RCC 7860 (cell line): ENCODE results near the gene RRAGC.

ENCODE experiments used
- DNase-seq: peaks from one replicate; pipeline ENCODE4 v3.0.0-alpha.2; 2015; ENCODE audit warnings: low spot score
- FAIRE-seq: peaks from 2 replicates; lab custom pipeline; 2012; peaks lifted over from hg19 to GRCh38; lab: Jason Lieb, UNC

RRAGC gene, protein sequence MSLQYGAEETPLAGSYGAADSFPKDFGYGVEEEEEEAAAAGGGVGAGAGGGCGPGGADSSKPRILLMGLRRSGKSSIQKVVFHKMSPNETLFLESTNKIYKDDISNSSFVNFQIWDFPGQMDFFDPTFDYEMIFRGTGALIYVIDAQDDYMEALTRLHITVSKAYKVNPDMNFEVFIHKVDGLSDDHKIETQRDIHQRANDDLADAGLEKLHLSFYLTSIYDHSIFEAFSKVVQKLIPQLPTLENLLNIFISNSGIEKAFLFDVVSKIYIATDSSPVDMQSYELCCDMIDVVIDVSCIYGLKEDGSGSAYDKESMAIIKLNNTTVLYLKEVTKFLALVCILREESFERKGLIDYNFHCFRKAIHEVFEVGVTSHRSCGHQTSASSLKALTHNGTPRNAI

GRCh38 chr1:38859561-38860453 lies at the start of gene RRAGC:
Gene RRAGC (minus strand): TSS chr1:38859772. CDS start chr1:38859646, 126 bp downstream.
- DNase-seq (peak; percentile 93), FAIRE-seq (no peak)

GRCh38 chr1:38908821-38909220 lies 49.2 kb upstream of the RRAGC start:
- FAIRE-seq (no peak), DNase-seq (no peak)

DNA sequence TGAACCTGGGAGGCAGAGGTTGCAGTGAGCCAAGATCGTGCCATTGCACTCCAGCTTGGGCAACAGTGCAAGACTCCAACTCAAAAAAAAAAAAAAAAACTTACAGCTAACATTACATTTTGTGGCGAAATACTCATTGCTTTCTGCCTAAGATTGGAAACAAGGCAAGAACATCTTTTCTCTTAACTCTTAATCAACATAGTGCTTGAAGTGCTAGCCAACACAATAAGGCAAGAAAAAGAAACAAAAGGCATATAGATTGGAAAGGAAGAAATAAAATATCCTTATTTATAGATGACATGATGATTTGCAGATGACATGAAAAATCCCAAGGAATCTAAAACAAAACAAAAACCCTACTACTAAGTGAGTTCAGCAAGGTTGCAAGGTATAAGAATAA lies 46.4 kb upstream of the RRAGC start:
- FAIRE-seq, result no peak
- DNase-seq, result no peak

DNA sequence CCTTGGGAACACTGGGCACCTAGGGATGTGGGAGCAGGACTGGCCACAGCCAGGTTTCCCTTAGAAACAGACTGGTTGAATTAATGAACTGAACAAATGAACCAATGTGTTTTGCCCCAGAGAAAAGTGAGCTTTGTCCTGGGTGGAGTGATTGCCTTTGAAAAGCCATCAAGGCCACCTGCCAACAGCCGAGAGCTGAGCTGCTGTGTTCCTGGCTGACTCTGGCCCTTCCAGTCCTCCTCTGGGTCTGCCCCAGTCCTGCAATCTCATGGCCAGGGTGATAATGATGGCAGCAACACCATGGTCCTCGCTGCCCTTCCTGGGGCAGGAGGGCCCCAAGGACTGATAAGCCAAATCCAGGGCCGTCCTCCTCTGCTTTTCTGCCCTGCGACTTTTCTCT lies 40.0 kb upstream of the RRAGC start:
- no peak for FAIRE-seq
- DNase-seq, result no peak

GRCh38 chr1:38898653-38899230 lies 39.2 kb upstream of the RRAGC start:
- DNase-seq, result no peak
- no peak for FAIRE-seq

GRCh38 chr1:38896169-38896568 lies 36.6 kb upstream of the RRAGC start:
- DNase-seq (no peak), FAIRE-seq (no peak)

DNA sequence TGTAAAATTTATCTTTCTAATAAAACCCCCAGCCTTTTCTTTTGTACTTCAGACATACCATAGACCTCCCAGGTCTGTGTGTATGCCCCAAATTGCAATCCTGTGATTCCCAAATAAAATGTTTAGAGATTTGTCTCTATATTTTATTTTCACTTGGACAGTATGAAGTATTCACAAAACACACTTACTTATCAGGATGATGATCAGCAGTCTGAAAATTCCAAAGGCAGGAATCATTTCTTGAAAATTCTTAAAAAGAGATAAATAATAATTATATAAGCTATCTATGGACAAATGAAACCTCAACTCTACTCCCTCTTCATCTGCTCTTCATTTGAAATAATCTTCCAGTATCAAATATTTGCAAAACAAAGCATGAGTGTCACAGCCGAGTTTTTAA lies 33.4 kb upstream of the RRAGC start:
- FAIRE-seq (no peak), DNase-seq (no peak)

DNA sequence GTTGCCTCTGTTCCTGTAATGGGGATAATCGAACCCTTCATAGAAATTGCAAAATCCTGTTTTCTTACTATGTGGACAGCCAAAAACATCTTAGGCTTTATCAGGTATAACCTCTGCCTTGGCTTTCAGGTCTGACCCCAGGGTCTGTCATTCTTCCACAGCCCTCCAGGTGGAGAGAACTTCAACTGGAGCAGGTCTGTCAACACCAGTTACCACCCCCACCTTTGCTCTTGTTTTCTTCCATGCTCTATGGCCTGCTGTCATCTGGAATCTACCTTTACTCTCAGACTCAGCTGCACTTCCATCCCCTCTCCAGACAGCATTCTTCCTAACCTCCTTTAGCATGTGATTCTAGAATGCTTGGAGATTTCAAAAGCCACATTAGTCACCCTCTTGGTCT lies 32.2 kb upstream of the RRAGC start:
- DNase-seq (no peak), FAIRE-seq (no peak)

DNA sequence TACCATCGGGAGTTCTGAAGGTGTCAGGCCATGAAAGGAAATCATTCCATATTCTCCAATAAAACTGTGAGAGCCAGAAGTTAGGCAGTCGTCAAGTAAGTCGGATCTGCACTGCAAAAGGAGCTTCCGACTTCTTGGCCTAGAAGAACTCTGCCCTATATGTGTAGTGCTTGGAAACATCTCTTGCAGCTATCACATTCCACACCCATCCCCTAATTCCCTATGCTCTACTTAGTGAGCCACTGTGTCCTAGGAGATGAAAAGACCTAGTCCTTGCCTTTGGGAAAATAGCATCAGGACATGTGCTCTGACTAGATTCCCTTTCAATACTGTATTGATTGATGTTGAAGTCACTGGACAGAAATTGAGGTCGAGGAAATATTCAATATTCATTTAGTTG lies 30.0 kb upstream of the RRAGC start:
- no peak for FAIRE-seq

GRCh38 chr1:38888423-38889333 lies 29.1 kb upstream of the RRAGC start:
- DNase-seq (no peak), FAIRE-seq (no peak)

More for the DNA sequence above, 30.0 kb upstream of the RRAGC start:
- DNase-seq, result no peak

GRCh38 chr1:38885092-38885491 lies 25.5 kb upstream of the RRAGC start:
- no peak for FAIRE-seq
- no peak for DNase-seq

DNA sequence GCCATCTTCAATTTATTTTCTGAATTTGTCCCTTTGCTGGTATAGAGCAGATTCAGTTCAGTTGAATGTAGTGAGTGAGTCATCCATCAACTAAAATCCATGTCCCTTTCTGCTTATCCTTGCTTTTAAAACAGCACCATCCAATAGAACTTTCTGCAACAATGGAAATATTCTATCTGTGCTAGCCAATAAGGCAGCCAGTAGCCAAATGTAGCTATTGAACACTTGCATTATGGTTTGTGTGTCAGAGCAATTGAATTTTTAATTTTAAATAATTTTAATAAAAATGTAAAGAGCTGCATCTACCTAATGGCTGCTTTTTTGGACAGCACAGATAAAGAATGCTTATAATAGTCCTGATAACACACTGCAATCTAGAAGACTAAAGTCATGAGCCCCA lies 21.9 kb upstream of the RRAGC start, which contains the start of gene GJA9:
TSS of gene GJA9 (minus strand) at position 101 of the 400 bp plus-strand sequence. CDS start 5,489 bp downstream, outside the sequence.
- no peak for FAIRE-seq
- no peak for DNase-seq

- DNase-seq (no peak), FAIRE-seq (no peak)
Observed at GRCh38 chr1:38875811-38876210, 16.2 kb upstream of the RRAGC start.

- DNase-seq, result peak; percentile 89
- FAIRE-seq, result peak; percentile 84
Observed at GRCh38 chr1:38873027-38873969, 13.7 kb upstream of the RRAGC start, which contains the start of gene MYCBP. Gene MYCBP (minus strand): TSS chr1:38873348. CDS start chr1:38873305, 43 bp downstream.

DNA sequence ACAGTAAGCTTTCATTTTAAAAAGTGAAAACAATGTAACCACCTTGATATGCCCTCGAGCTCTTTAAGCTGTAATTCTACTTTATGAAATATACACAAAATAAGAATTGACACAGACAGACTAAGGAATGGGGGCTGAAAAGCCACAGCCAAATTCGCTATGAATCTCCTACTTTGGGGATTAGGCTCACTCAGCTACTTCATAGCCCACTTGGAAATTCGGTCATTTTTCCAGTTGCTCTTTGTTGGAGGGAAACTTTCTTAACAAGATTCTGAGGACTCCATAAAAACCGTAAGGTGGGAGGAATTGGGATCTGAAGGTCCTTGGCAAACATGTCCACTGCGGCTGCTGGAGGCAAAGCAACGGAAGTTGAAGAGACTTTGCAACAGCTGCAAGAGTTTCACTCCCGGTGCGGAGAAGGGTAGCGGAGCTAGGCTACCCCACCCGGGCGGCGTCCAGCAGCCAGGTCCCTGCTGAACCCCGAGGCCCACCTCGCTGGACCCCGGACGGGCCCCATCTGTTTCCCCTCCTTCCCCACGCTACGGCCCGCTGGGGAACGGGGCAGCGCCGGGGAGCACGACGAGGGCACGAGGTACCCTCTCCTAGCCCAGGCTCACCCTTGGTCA lies 12.9 kb upstream of the RRAGC start:
- DNase-seq (no peak), FAIRE-seq (no peak)

- no peak for FAIRE-seq
- no peak for DNase-seq
Observed at GRCh38 chr1:38870996-38871395, 11.4 kb upstream of the RRAGC start.

DNA sequence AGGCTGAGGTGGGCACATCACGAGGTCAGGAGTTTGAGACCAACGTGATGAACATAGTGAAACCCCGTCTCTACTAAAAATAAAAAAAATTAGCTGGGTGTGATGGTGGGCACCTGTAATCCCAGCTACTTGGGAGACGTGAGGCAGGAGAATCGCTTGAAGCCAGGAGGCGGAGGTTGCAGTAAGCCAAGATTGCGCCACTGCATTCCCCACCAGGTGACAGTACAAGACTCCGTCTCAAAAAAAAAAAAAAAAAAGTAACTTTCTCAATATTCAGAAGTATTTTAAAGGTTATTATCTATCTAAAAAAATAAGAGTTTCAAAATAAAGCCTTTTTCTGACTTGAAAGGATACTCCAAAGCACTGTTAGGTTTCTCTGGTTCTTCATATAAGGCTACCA lies 7.6 kb upstream of the RRAGC start:
- FAIRE-seq (no peak), DNase-seq (no peak)

DNA sequence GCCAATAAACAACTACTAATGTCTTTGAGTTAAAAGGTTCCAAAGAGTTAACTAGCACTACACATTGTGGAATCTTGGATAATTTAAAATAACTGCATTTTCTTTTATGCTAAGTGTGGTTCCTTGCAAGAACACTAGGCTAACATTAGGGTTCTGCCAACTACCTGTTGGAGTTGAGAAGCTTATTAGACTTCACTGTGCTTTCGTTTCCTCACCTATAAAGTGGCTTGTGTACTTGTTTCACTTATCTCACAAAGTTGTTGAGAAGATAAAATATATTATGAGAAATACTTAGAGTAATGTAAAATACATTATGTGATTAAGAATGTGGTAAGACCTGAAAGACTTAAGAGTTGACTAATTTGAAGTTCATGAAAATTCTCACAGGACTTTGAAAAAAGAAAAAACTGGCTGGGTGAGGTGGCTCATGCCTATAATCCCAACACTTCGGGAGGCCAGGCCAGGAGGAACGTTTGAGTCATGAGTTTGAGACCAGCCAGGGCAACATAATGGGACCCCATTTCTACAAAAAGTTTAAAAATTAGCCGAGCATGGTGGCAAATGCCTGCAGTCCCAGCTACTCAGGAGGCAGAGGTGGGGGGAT lies 5.6 kb upstream of the RRAGC start:
- DNase-seq (no peak), FAIRE-seq (no peak)
